Activated naive CD4-positive, alpha-beta T cell treated with anti-CD3 and anti-CD28 coated beads, Interleukin-2, amount 10 ng/mL, durations not matched to agents 7 days and 5 days (primary cell): Measurements from ENCODE around the gene MMP2.

Experiments used
- CTCF ChIA-PET: fragments of 350-600 bp; sonication (Branson Sonifier 250); formaldehyde crosslinking; loops from one replicate; lab custom pipeline; 2021; ENCODE audit warnings: antibody characterized with exemption; lab: Charles Lee
- DNase-seq: peaks from one replicate; pipeline ENCODE4 v3.0.0-alpha.2; 2020
- H3K27ac Mint-ChIP-seq: one replicate; pipeline ENCODE4 v1.8.0; 2021; ENCODE audit warnings: mild to moderate bottlenecking, moderate library complexity, mixed read lengths
- H3K27me3 Mint-ChIP-seq: one replicate; pipeline ENCODE4 v1.8.0; 2021; ENCODE audit warnings: mild to moderate bottlenecking, mixed read lengths
- H3K36me3 Mint-ChIP-seq: one replicate; pipeline ENCODE4 v1.8.0; 2021; ENCODE audit warnings: mixed read lengths
- H3K4me1 Mint-ChIP-seq: one replicate; pipeline ENCODE4 v1.8.0; 2021; ENCODE audit warnings: mixed read lengths
- H3K4me3 Mint-ChIP-seq: one replicate; pipeline ENCODE4 v1.8.0; 2021; ENCODE audit warnings: mild to moderate bottlenecking, moderate library complexity, mixed read lengths
- H3K9me3 Mint-ChIP-seq: one replicate; pipeline ENCODE4 v1.8.0; 2021; ENCODE audit warnings: mixed read lengths

MMP2 gene

DNA sequence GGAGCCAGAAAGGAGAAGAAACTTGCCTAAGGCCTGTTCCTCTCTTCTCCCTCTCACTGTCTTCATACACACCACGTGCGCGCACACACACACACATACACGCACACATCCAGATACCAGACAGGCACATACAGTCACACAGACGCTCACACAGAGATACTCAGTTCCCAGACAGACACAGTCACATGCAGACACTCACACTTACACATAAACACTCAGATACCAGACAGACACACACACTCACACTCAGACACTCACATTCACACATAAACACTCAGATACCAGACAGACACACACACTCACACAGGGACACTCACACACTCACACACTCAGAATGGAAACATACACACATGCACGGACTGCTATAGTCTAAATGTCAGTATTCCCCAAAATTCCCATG lies 24.1 kb upstream of the MMP2 start:
- H3K27me3 Mint-ChIP-seq: no peaks in the 10 kb centered on the region
- DNase-seq: no peak
- H3K4me1 Mint-ChIP-seq: no peaks in the 10 kb centered on the region
- no peak overlapping the region for H3K4me3 Mint-ChIP-seq
- H3K36me3 Mint-ChIP-seq: no peaks in the 10 kb centered on the region
- CTCF ChIA-PET: no interaction called here
- no peaks in the 10 kb centered on the region for H3K9me3 Mint-ChIP-seq
- no peak overlapping the region for H3K27ac Mint-ChIP-seq

DNA sequence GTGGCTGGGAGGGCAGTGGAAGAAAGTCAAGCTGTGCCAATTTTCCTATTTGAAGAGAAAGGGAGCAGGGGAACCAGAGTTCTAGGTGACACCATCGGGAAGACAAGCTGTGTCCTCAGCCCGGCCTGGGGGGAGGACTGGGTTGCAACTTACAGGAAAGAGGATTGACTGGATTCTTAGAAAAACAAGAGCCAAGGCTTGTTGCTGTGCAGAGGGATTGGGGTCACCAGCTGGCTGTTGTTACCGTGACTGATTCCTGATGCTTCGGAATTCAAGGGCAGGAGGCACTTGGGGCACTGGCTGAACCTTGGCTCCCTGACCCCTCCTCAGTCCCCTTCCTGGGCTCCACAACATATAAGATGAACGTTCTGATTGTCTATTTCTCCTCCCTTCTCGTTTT lies 16.8 kb upstream of the MMP2 start:
- no peak for DNase-seq
- CTCF ChIA-PET: interaction anchor here (5.2 kb wide), 1 partner anchor 241 kb away, joined by 125 read pairs; no protein-coding TSS in a partner anchor
- Mint-ChIP-seq H3K36me3 (no peaks in the 10 kb centered on the region), H3K4me3 (no peak overlapping the region), H3K4me1 (no peaks in the 10 kb centered on the region), H3K9me3 (no peaks in the 10 kb centered on the region), H3K27me3 (peaks cover 3% of the 10 kb centered on the region), H3K27ac (no peak overlapping the region)

DNA sequence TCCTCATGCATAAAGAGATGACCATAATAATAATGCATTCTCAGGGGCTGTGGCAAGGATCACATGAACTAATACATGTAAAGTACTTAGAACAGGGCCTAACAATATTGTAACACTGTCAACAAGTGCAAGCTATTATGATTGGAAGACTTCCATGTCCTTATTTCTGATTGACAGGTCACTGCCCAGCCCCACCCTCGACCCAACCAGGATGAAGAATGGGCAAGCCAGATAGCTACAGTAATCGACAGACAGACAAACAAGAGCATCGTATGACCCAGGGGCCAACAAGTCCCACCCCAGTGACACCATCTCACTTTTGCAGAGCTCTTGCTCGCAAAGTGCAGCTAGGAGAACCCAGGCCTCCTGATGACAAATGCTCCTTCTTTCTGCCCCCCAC lies 14.6 kb upstream of the MMP2 start:
- Mint-ChIP-seq H3K36me3 (no peaks in the 10 kb centered on the region), H3K27me3 (peaks cover 3% of the 10 kb centered on the region), H3K9me3 (no peaks in the 10 kb centered on the region), H3K4me3 (no peak overlapping the region), H3K27ac (peak overlapping the region; percentile 43), H3K4me1 (no peaks in the 10 kb centered on the region)
- no peak for DNase-seq
- CTCF ChIA-PET: interaction anchor here (0.6 to 5.2 kb wide), 51 partner anchors 9 to 1517 kb away, joined by 3 to 125 read pairs (median 4); no protein-coding TSS in a partner anchor

DNA sequence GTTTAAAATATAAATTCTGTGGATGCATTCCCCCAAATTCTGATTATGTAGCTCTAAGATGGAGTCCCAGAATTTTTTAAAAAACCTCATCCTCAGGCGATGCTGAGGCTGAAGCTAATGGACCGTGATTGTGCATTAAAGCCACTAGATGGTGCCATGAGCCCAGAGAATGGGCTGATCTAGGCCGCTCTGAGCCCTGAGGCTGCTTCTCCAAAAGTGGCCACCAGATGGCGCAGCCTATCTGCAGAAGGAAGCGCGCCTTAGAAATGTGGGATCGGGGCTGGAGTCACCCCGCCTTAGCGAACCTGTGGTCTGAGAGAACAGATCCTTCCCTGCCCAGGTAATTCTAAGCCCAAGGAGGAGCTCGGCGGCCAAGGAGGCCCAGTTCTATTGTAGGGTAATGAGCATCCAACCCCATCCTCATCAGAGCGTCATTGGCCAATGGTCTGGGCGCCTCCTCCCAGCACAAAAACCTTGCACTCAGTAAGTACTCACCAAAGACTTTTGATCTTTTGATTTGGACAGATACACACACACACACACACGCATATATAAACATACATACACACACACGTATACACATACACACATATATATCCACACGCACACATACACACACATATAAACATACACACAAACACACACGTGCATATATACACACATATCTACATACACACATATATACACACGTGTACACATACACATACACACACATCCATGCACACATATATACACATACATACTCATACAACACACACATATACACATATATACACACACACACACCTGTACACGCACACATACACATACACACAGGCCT lies 13.7 kb upstream of the MMP2 start:
- Mint-ChIP-seq H3K27ac (no peak overlapping the region), H3K4me1 (no peaks in the 10 kb centered on the region), H3K36me3 (no peaks in the 10 kb centered on the region), H3K9me3 (no peaks in the 10 kb centered on the region), H3K27me3 (peaks cover 3% of the 10 kb centered on the region), H3K4me3 (no peak overlapping the region)
- CTCF ChIA-PET: interaction anchor here (0.6 to 5.2 kb wide), 50 partner anchors 8 to 1518 kb away, joined by 3 to 125 read pairs (median 4); no protein-coding TSS in a partner anchor
- peak; percentile 89 for DNase-seq

DNA sequence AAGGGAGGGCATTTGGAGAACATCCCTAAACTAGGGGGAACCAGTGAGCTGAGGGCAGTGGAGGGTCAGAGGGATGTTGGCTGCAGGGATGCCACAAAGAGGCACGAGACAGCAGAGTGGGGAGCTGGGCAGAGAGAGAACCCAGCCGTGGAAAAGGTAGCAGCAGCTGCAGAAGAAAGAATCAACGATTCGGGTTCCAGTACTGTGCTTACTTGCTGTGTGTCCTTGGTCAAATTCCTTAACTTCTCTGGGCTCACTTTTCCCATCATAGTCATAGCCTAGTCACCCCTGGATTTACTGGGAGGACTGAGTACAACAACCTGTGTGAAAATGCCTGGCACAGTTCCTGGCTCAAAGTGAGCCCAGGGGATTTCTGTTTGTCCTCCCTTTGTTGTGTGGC lies 12.8 kb upstream of the MMP2 start:
- Mint-ChIP-seq H3K27ac (no peak overlapping the region), H3K9me3 (no peaks in the 10 kb centered on the region), H3K4me3 (no peak overlapping the region), H3K4me1 (no peaks in the 10 kb centered on the region), H3K27me3 (peaks cover 3% of the 10 kb centered on the region), H3K36me3 (no peaks in the 10 kb centered on the region)
- CTCF ChIA-PET: interaction anchor here (1.8 to 5.2 kb wide), 5 partner anchors 75 to 1519 kb away, joined by 5 to 125 read pairs (median 9); no protein-coding TSS in a partner anchor
- DNase-seq: no peak

DNA sequence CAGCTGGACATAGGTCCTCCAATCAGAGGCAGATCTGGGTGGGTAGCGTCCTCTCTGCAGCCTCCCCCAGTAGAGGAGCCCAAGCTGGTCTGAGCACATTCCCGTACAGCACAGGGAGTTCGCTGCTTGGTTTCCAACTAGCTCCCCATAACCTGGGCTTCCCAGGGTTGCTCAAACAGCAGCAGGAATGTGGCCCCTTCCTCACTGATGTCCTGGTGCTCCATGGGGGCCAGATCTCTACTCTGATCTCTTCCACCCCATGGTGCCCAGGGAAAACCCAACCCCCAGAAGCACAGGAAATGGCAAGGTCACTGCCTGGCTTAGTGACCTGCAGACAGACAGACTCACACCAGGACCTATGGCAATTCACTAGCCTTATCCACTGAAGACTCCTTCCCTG lies 11.1 kb upstream of the MMP2 start:
- H3K4me1 Mint-ChIP-seq: no peaks in the 10 kb centered on the region
- H3K36me3 Mint-ChIP-seq: no peaks in the 10 kb centered on the region
- no peak for DNase-seq
- no peak overlapping the region for H3K27ac Mint-ChIP-seq
- no peaks in the 10 kb centered on the region for H3K9me3 Mint-ChIP-seq
- no peaks in the 10 kb centered on the region for H3K27me3 Mint-ChIP-seq
- H3K4me3 Mint-ChIP-seq: no peak overlapping the region
- CTCF ChIA-PET: interaction anchor here (0.7 to 0.9 kb wide), 2 partner anchors 236 to 237 kb away, joined by 3 to 4 read pairs; no protein-coding TSS in a partner anchor

DNA sequence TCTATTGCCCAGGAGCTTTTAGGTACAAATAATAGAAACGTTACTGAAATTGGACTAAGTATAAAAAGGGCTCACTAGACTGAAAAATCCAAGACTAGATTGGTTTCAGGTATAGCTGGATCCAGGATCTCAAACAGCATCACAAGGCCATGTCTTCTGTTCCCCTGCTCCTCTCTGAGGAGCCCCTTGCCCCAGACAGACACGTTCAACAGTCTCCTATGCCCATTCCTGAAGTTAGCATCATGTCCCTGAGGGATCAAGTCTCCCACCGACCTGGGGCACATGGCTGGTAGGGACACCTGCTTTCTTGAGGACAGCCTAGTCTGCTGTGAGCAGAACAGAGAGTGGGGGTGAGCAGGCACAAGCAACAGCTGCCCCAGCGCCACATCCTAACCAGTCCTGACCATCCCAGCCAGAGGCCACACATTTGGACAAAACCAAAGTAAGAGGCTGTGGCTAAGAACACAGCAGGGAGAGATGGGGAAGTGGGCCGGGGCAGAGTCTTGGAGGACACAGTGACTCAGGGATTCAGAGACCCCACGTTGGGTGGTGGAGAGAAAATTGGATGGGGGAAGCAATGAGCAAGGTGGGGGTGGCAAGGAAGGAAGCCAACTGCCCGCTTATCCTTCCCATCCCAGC lies 10.5 kb upstream of the MMP2 start:
- no peaks in the 10 kb centered on the region for H3K27me3 Mint-ChIP-seq
- CTCF ChIA-PET: interaction anchor here (0.9 to 1.5 kb wide), 3 partner anchors 234 to 236 kb away, joined by 3 to 10 read pairs (median 5); no protein-coding TSS in a partner anchor

DNA sequence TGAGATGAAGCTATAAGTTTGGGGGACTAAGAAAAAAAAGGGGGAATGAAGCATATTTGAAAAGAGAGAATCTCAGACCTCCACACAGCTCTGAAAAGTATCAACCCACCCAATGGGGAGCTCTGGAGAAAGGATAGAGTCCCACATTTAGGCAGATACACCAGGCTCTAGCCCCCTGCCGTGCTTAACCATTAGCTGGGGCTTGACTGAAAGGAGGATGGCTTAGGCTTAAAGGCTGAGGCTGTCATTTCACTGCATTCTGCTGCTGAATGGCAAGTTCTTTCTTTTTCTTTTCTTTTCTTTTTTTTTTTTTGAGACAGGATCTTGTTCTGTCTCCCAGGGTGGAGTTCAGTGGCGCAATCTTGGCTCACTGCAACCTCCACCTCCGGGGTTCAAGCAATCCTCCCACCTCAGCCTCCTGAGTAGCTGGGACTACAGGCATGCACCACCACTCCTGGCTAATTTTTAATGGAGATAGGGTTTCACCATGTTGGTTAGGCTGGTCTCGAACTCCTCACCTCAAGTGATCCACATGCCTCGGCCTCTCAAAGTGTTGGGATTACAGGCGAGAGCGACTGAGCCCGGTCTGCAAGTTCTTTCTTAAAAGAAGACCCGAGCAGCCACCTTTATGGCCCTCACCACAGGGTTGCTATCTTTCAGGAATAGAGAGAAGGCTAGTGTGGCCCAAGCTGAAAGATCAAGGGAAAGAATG lies 9.0 kb upstream of the MMP2 start:
- CTCF ChIA-PET: interaction anchor here (0.7 to 2.0 kb wide), 4 partner anchors 232 to 236 kb away, joined by 3 to 12 read pairs (median 8); no protein-coding TSS in a partner anchor
- no peaks in the 10 kb centered on the region for H3K27me3 Mint-ChIP-seq
- no peaks in the 10 kb centered on the region for H3K9me3 Mint-ChIP-seq
- no peak overlapping the region for H3K27ac Mint-ChIP-seq
- no peak overlapping the region for H3K4me3 Mint-ChIP-seq
- DNase-seq: no peak
- H3K36me3 Mint-ChIP-seq: no peaks in the 10 kb centered on the region
- no peaks in the 10 kb centered on the region for H3K4me1 Mint-ChIP-seq

More for the DNA sequence above, 10.5 kb upstream of the MMP2 start:
- Mint-ChIP-seq H3K4me1 (no peaks in the 10 kb centered on the region), H3K36me3 (no peaks in the 10 kb centered on the region), H3K9me3 (no peaks in the 10 kb centered on the region), H3K27ac (no peak overlapping the region), H3K4me3 (no peak overlapping the region)
- DNase-seq: no peak

DNA sequence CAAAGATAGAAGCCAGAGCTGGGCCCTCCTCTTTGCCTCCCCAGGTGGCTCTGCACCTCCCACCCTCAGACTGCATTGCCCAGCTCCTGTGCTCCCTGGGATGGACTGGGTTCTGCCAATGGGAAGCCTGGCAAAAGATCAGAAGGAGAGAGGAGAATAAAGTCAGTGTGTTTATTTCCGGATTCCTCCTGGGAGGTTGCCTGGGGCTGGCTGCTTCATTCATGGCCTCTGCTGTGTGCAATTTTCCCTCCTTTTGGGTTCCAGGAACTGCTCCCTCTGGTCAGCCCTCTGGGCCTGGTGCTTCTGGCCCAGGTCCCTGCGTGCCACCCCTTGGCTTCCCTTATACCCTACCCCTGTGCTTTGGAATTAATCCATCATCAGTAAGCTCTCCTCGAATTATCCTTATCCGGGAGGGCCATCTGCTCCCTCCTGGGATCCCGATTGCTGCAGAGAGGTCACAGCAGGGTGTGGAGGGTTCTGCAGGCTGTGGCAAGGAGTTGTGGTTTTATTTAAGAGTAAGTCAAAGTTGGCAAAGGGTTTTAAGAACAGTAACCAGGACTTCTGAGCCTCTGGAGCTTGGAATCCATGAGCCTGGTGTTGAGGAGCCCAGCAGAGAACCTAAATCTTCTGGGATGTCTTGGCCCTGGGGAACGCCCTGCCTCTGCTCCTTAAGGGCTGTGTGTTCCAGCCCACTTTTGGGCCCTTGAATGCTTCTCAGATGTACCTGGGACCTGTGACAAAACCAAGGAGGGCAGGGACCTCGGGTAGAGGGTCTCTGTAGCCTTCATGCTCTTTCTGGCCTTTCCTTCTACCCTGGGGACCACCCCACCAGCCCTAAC lies 8.2 kb upstream of the MMP2 start:
- no peaks in the 10 kb centered on the region for H3K4me1 Mint-ChIP-seq
- CTCF ChIA-PET: interaction anchor here (1.2 to 2.0 kb wide), 2 partner anchors 10 to 232 kb away, joined by 3 to 12 read pairs; no protein-coding TSS in a partner anchor
- DNase-seq: no peak
- H3K9me3 Mint-ChIP-seq: no peaks in the 10 kb centered on the region
- no peaks in the 10 kb centered on the region for H3K27me3 Mint-ChIP-seq
- H3K4me3 Mint-ChIP-seq: no peak overlapping the region
- no peaks in the 10 kb centered on the region for H3K36me3 Mint-ChIP-seq
- no peak overlapping the region for H3K27ac Mint-ChIP-seq

DNA sequence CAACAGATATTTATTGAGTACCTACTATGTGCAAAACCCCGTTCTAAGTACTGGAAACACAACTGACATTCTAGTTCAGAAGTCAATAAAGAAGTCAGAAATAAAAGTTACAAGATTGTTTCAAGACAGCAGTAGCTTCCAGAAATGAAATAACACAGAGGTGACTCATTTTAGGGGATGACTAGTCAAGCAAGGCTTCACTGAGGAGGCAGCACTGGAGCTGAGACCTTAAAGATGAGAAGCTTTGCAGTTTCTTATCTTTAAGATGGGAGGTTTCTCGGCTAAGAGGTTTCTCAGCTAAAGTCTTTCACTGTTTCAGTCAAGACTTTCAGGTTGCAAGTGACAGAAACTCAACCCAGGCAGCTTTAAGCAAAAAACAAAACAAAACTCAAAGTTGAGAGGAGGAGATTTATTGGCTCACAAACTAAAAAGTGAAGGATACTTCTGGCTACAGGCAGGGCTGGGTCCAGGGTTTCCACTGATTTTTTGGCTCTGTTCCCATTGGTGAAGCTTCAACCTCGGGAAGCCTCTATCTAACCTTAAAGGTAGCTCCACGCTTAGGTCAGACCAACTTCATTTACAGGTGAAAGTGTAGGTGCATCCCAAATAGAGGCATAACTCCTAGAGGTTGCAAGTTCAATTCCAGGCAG lies 7.4 kb upstream of the MMP2 start:
- no peak overlapping the region for H3K4me3 Mint-ChIP-seq
- H3K36me3 Mint-ChIP-seq: no peaks in the 10 kb centered on the region
- CTCF ChIA-PET: interaction anchor here (1.0 to 2.0 kb wide), 3 partner anchors 9 to 1922 kb away, joined by 3 to 12 read pairs (median 3); no protein-coding TSS in a partner anchor

DNA sequence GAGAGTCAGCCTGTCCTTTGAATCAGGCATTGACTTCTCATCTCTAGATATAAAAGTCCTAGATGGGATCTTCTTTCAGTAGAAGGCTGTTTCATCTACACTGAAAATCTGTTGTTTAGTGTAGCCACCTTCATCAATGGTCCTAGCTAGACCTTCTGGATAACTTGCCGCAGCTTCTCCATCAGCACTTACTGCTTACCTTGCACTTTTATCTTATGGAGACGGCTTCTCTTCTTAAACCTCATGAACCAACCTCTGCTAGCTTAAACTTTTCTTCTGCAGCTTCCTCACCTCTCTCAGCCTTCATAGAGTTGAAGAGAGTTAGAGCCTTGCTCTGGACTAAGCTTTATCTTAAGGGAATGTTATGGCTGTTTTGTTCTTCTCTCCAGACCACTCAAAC lies 5.4 kb upstream of the MMP2 start:
- no peak for DNase-seq
- H3K4me3 Mint-ChIP-seq: no peak overlapping the region
- no peak overlapping the region for H3K27ac Mint-ChIP-seq
- no peaks in the 10 kb centered on the region for H3K4me1 Mint-ChIP-seq
- no peaks in the 10 kb centered on the region for H3K36me3 Mint-ChIP-seq
- CTCF ChIA-PET: interaction anchor here (1.7 kb wide), 1 partner anchor 9 kb away, joined by 7 read pairs; no protein-coding TSS in a partner anchor
- H3K9me3 Mint-ChIP-seq: no peaks in the 10 kb centered on the region
- H3K27me3 Mint-ChIP-seq: peaks cover 16% of the 10 kb centered on the region

More for the DNA sequence above, 7.4 kb upstream of the MMP2 start:
- Mint-ChIP-seq H3K27me3 (no peaks in the 10 kb centered on the region), H3K9me3 (no peaks in the 10 kb centered on the region), H3K4me1 (no peaks in the 10 kb centered on the region), H3K27ac (no peak overlapping the region)
- DNase-seq: no peak

DNA sequence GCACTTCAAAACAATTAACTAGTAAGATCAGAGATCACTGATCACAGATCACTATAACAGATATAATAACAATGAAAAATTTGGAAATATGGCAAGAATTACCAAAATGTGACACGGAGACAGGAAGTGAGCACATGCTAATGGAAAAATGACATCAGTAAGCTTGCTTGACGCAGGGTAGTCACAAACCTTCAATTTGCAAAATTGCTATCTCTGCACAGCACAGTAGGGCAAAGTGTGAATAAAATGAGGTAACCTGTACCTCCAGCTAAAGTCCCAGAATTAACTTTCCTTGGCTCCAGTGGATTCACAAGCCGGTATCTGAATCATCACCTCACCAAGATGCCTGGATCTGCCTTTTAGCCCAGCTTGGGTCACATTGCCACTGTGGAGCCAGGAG lies 4.2 kb upstream of the MMP2 start:
- peaks cover 2% of the 10 kb centered on the region for H3K4me1 Mint-ChIP-seq
- no peaks in the 10 kb centered on the region for H3K9me3 Mint-ChIP-seq
- H3K27me3 Mint-ChIP-seq: peaks cover 28% of the 10 kb centered on the region

More for the DNA sequence above, 4.2 kb upstream of the MMP2 start:
- CTCF ChIA-PET: interaction anchor here (1.7 kb wide), 1 partner anchor 10 kb away, joined by 5 read pairs; no protein-coding TSS in a partner anchor
- DNase-seq: no peak
- Mint-ChIP-seq H3K4me3 (no peak overlapping the region), H3K36me3 (no peaks in the 10 kb centered on the region), H3K27ac (no peak overlapping the region)
